NCI-H187 (cell line): ENCODE measurements around the gene PZP.

ENCODE experiments used
- DNase-seq, 2 experiments: peaks; one replicate each; lab custom pipeline; 2025; lab: John Stamatoyannopoulos, UW

Gene PZP

GRCh38 chr12:9124383-9125031 is 83.7 kb downstream of the PZP start:
- DNase-seq, result no peak

GRCh38 chr12:9123781-9124382 is 84.3 kb downstream of the PZP start:
- DNase-seq, result no peak

GRCh38 chr12:9122091-9122609 is 86.0 kb downstream of the PZP start:
- DNase-seq, result no peak

- DNase-seq, result no peak
These were observed 87.6 kb downstream of the PZP start for GRCh38 chr12:9120487-9121184.

- no peak for DNase-seq
These were observed 90.0 kb downstream of the PZP start for GRCh38 chr12:9118158-9118557.

- DNase-seq, result no peak
These were observed 92.2 kb downstream of the PZP start, which contains the start of gene A2M for GRCh38 chr12:9115731-9116559. Gene A2M, minus strand, starts transcription at chr12:9115919. Its CDS starts 70 bp downstream, at chr12:9115849.

- no peak for DNase-seq
These were observed 93.2 kb downstream of the PZP start for GRCh38 chr12:9114946-9115345.

- no peak for DNase-seq
These were observed 94.2 kb downstream of the PZP start for GRCh38 chr12:9113987-9114309.

GRCh38 chr12:9113296-9113986 is 94.8 kb downstream of the PZP start:
- no peak for DNase-seq

GRCh38 chr12:9112076-9112853 is 95.9 kb downstream of the PZP start:
- no peak for DNase-seq

- DNase-seq, result no peak
These were observed 96.7 kb downstream of the PZP start for GRCh38 chr12:9111525-9111924.

GRCh38 chr12:9109737-9110491 is 98.3 kb downstream of the PZP start:
- no peak for DNase-seq

GRCh38 chr12:9109213-9109522 is 99.0 kb downstream of the PZP start:
- no peak for DNase-seq

- DNase-seq, result no peak
These were observed 99.5 kb downstream of the PZP start for GRCh38 chr12:9108504-9109212.

- no peak for DNase-seq
These were observed 100.7 kb downstream of the PZP start for GRCh38 chr12:9107542-9107873.

GRCh38 chr12:9106610-9107541 is 101.3 kb downstream of the PZP start:
- no peak for DNase-seq

- DNase-seq, result no peak
These were observed 102.1 kb downstream of the PZP start for GRCh38 chr12:9106067-9106466.

- no peak for DNase-seq
These were observed 103.3 kb downstream of the PZP start for GRCh38 chr12:9104767-9105423.
